HG03066 (cell line): ENCODE results near the gene SAMD4B.
A peak's percentile ranks its signal among the peaks of the same experiment; 100 is the strongest.

Experiments
- ATAC-seq: cut with Tn5 transposase; IDR thresholded peaks from one replicate; pipeline ENCODE4 v1.9.1; 2021; ENCODE audit warnings: low read depth; ENCODE audit not compliant: unreplicated experiment

Gene SAMD4B

GRCh38 chr19:39386557-39386956 lies 44.3 kb downstream of the SAMD4B start:
- no peak for ATAC-seq

- ATAC-seq, result no peak
Observed at GRCh38 chr19:39388657-39389056, 46.4 kb downstream of the SAMD4B start.

GRCh38 chr19:39389631-39390414 lies 47.6 kb downstream of the SAMD4B start:
- ATAC-seq, result no peak

GRCh38 chr19:39390451-39390750 lies 48.2 kb downstream of the SAMD4B start:
- no peak for ATAC-seq

- peak; percentile 93 for ATAC-seq
Observed at GRCh38 chr19:39390751-39391437, 48.7 kb downstream of the SAMD4B start, which contains the start of the genes MED29 and PAF1. TSS of gene MED29 (plus strand) at chr19:39391378. CDS start at chr19:39391423, 45 bp downstream. TSS of gene PAF1 (minus strand) at chr19:39391106. CDS start at chr19:39390864, 242 bp downstream.

- ATAC-seq, result no peak
Observed at GRCh38 chr19:39397360-39398296, 55.4 kb downstream of the SAMD4B start.

GRCh38 chr19:39398297-39398864 lies 56.2 kb downstream of the SAMD4B start:
- no peak for ATAC-seq

GRCh38 chr19:39399668-39400050 lies 57.4 kb downstream of the SAMD4B start:
- ATAC-seq, result no peak

GRCh38 chr19:39400061-39400460 lies 57.8 kb downstream of the SAMD4B start:
- ATAC-seq, result no peak

- ATAC-seq, result no peak
Observed at GRCh38 chr19:39401070-39401548, 58.9 kb downstream of the SAMD4B start.

- ATAC-seq, result no peak
Observed at GRCh38 chr19:39401549-39402345, 59.5 kb downstream of the SAMD4B start.

- ATAC-seq, result no peak
Observed at GRCh38 chr19:39402346-39403300, 60.4 kb downstream of the SAMD4B start.

GRCh38 chr19:39403331-39404312 lies 61.4 kb downstream of the SAMD4B start:
- no peak for ATAC-seq

GRCh38 chr19:39405261-39405957 lies 63.2 kb downstream of the SAMD4B start:
- ATAC-seq, result no peak

GRCh38 chr19:39405958-39406655 lies 63.9 kb downstream of the SAMD4B start:
- no peak for ATAC-seq
